NAMALWA (cell line): ENCODE data around the gene SLC18A2.
"Not testable (repeated sequence)": the region's sequence is repeated elsewhere in the genome, so short reads cannot be mapped to it uniquely, and the experiment has no call there.

Experiments
- DNase-seq: peaks from one replicate; pipeline ENCODE4 v3.0.0-alpha.2; 2015; ENCODE audit warnings: low spot score

The SLC18A2 gene

DNA sequence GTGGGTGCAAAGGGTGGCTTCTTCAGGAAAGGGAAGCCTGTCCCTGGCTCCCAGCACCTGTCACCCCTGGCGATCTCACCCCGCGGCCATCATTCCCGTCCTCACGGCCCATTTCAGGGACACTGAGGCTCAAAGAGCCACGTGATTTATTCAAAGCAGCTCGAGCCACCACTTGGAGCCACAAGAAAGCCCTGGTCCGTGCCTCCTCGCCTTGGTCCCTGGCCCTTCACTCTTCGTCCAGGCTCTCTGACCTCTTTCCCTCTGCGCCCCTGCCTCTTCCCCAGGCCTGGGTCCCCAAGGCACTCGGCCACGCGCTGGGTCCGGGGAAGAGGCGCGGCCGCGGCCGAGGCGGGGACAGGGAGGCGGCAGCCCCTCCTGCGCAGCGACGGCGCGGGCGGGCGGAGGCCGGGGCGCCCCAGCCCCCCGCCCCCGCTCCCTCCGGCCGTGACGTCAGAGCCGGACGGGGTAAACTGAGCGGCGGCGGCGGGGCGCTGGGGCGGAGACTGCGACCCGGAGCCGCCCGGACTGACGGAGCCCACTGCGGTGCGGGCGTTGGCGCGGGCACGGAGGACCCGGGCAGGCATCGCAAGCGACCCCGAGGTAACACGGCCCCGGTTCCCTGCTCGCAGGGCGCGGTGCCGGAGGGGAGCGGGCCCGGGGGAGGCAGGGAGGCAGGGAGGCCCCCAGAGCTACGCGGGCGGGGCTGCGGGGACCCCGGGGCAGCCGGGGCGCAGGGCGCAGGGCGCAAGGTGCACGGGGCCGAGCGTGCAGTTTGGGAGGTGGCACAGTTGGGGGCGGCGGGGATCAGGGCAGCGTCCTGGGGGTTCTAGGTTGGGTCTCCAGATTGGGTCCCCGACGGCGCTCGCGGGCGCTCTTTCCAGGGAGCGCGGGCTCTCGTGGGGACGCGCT, at the start of gene SLC18A2:
TSS of gene SLC18A2 (plus strand) at position 494 of the 909 bp plus-strand sequence. CDS start 580 bp downstream, outside the sequence.
- DNase-seq, result no peak

- DNase-seq, result no peak
These were observed 43.7 kb upstream of the SLC18A2 start, which contains the start of gene KCNK18 for GRCh38 chr10:117197189-117197588. Gene KCNK18, plus strand, starts transcription at chr10:117197489. Its CDS starts 0 bp downstream, at chr10:117197489.

DNA sequence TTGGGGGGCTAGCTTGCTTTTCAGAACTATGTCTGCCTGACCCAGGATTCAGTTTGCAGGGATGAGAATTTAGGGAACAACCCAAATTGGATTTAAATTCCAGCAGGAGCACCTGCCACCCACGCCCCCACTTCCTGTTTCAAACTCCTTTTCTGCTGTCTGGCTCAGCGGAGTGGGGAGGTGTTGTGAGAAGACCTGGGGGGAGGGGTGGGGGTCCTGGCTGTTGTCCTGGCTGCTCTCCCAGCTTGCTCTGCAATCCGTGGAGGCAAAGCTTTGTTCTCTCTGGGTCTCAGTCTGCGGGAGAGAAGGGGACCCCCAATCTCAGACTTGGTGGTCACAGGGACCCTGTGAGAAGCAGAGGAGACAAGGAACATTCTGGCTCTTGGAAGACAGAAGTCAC, 42.8 kb upstream of the SLC18A2 start:
- no peak for DNase-seq

GRCh38 chr10:117201826-117202225, 39.1 kb upstream of the SLC18A2 start:
- DNase-seq, result no peak

GRCh38 chr10:117204316-117204715, 36.6 kb upstream of the SLC18A2 start:
- DNase-seq, result no peak

DNA sequence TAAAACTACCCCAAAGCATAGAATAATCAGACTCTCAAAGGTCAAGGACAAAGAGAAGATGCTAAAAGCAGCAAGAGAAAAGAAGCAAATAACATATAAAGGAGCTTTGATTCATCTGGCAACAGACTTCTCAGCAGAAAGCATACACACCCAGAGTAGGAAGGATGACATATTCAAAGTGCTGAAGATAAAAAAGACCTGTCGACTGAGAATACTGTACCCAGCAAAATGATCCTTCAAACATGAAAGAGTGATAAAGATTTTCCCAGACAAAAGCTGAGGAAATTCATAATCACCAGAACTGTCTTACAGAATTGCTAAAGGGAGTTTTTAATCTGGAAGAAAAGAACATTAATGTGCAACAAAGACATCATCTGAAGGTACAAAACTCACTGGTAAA, 28.7 kb upstream of the SLC18A2 start:
- no peak for DNase-seq

DNA sequence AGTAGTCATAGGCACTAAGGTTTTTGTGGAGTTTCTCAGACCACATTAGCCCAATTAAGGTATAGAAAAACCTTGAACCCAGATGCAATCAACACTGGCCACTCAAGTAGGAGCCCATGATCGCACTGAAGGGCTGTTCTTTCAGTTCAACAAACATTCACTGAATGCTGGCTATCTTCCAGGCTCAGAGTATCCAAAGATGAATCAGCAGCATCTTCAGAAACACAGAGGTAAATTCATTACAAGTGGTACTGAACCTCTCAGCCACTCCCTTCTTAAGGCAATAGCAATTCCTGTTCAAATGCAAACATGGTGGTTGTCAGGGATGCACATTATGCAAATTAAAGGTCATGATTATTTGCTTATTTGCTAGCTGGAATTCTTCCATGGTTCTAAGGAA, 26.5 kb upstream of the SLC18A2 start:
- DNase-seq, result no peak

GRCh38 chr10:117215079-117215478, 25.8 kb upstream of the SLC18A2 start:
- DNase-seq, result no peak

- DNase-seq, result no peak
These were observed 24.9 kb upstream of the SLC18A2 start for GRCh38 chr10:117216028-117216427.

DNA sequence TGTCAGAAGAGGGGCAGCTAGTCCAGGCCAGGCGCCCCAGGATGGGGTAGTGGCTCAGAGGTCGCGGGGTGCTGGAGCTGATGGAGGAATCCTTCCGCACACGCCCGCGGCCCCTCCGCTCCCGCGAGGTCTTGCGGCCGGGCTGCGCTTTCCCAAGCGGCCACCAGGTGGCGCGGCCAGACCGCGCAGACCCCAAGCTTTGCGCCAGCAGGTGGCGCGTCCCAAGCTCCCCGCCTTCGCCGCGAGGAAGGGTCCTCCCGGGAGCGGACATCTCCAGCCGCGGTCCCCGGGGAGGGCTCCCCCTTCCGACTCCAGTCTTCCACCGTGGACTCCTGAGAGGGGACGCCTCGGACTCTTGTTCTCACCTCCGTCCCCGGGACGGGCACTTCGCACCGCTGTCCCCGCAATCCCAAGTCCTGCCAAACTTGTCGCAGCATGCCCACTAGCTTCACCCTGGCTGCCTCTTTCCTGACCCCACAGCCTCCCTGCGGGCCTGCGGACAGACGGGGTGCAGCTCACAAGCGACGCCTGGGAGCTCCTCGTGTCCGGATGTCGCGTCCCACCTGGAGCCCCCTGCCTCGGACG, 24.2 kb upstream of the SLC18A2 start:
- peak; percentile 64 for DNase-seq

- DNase-seq, result no peak
These were observed 23.6 kb upstream of the SLC18A2 start for GRCh38 chr10:117217196-117217761.

DNA sequence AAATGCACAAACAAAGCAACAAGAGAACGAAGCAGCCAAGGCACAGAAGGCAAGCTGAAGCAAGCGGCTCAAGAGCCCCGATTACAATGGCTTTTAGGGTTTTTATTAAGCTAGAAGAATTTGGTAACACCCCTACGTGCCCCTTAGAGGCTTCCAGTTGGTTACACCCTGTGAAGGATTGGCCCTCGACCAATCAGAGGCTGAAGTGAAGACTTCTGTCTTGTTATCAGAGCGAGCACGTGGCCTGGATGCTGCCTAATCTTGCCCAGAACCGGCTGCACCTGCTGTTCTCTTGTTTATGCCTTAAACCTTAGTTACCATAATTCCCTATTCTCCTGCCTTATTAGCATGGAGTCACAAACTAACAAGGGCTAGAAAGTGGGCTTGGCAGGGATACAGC, 22.3 kb upstream of the SLC18A2 start:
- DNase-seq, result peak; percentile 28

GRCh38 chr10:117221156-117221711, 19.7 kb upstream of the SLC18A2 start:
- no peak for DNase-seq

GRCh38 chr10:117222552-117222951, 18.4 kb upstream of the SLC18A2 start:
- no peak for DNase-seq

- DNase-seq, result no peak
These were observed 17.8 kb upstream of the SLC18A2 start for GRCh38 chr10:117222976-117223692.

GRCh38 chr10:117223693-117224430, 17.1 kb upstream of the SLC18A2 start:
- no peak for DNase-seq

DNA sequence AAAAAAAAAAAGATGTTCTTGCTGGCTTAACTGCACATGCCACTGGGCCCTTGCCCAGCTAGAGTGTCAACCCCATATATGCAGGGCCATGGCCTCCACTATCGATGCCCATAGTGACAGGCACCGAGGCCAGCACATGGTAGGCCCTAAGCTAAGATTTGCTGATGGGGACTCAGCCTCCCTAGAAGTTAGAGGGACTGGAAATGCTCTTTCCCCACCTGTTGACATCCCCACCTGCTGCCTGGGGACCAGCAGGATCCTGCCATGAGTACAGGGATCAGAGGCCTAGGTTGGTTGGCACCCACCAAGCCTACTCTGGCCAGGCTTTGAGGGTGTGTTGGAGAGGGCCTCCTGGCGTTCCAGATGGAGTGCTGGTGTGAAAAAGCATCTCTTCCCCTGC, 16.0 kb upstream of the SLC18A2 start:
- no peak for DNase-seq

GRCh38 chr10:117226813-117227451, 14.0 kb upstream of the SLC18A2 start:
- peak; percentile 30 for DNase-seq

GRCh38 chr10:117228210-117228609, 12.7 kb upstream of the SLC18A2 start:
- no peak for DNase-seq

DNA sequence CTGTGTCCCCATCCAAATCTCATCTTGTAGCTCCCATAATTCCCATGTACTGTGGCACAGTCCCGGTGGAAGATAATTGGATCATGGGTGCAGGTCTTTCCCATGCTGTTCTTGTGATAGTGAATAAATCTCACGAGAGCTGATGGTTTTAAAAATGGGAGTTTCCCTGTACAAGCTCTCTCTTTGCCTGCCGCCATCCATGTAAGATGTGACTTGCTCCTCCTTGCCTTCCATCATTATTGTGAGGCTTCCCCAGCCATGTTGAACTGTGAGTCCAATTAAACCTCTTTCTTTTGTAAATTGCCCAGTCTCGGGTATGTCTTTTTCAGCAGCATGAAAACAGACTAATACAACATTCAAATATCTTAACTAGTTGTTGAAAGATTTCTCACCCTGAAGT, 10.8 kb upstream of the SLC18A2 start:
- DNase-seq, result not testable (repeated sequence)
